Measurements from ENCODE around the gene GRIN1.

Gene GRIN1

GRCh38 chr9:137148242-137148641 lies 9.3 kb downstream of the GRIN1 start:
- H3K4me3 ChIP-seq (ENCODE audit: low read depth, low read length): no peak overlapping the region
- no peak for TF ChIP-seq CTCF (conservative IDR thresholded peaks at IDR 0.05; ENCODE audit: low read depth, low read length)
- DNase-seq (ENCODE audit: low read depth): no peak

GRCh38 chr9:137148661-137149060 lies 9.7 kb downstream of the GRIN1 start:
- no peak overlapping the region for H3K4me3 ChIP-seq (ENCODE audit: low read depth, low read length)
- TF ChIP-seq CTCF (conservative IDR thresholded peaks at IDR 0.05; ENCODE audit: low read depth, low read length): no peak
- DNase-seq (ENCODE audit: low read depth): no peak

- no peak for DNase-seq (ENCODE audit: low read depth)
- H3K4me3 ChIP-seq (ENCODE audit: low read depth, low read length): no peak overlapping the region
- TF ChIP-seq CTCF (conservative IDR thresholded peaks at IDR 0.05; ENCODE audit: low read depth, low read length): no peak
Measured at GRCh38 chr9:137149363-137149762, 10.4 kb downstream of the GRIN1 start.

GRCh38 chr9:137149942-137150616 lies 11.1 kb downstream of the GRIN1 start:
- no peak overlapping the region for H3K4me3 ChIP-seq (ENCODE audit: low read depth, low read length)
- TF ChIP-seq CTCF (conservative IDR thresholded peaks at IDR 0.05; ENCODE audit: low read depth, low read length): no peak
- no peak for DNase-seq (ENCODE audit: low read depth)

- TF ChIP-seq CTCF (conservative IDR thresholded peaks at IDR 0.05; ENCODE audit: low read depth, low read length): no peak
- no peak overlapping the region for H3K4me3 ChIP-seq (ENCODE audit: low read depth, low read length)
- no peak for DNase-seq (ENCODE audit: low read depth)
Measured at GRCh38 chr9:137150617-137151457, 11.9 kb downstream of the GRIN1 start.

GRCh38 chr9:137152844-137153405 lies 14.0 kb downstream of the GRIN1 start:
- no peak overlapping the region for H3K4me3 ChIP-seq (ENCODE audit: low read depth, low read length)
- DNase-seq (ENCODE audit: low read depth): no peak
- TF ChIP-seq CTCF (conservative IDR thresholded peaks at IDR 0.05; ENCODE audit: low read depth, low read length): no peak

Measured in choroid plexus epithelial cell (primary cell).